ENCODE data around the gene GOSR2. TPM values are rescaled to one million over a fixed set of nuclear protein-coding genes. Genes with fewer than 3 reads are reported as not detected.

The GOSR2 gene
- total and polyA plus RNA-seq, 2 of the 13 experiments (the other 11 are each of a cell fraction or from before 2014, with no cell fraction given) = 61.5 to 63.9 TPM

- TF ChIP-seq SATB2 (CRISPR knock-in tag; IDR thresholded peaks at IDR 0.05) (no peak), MBD4 (IDR thresholded peaks at IDR 0.05; ENCODE audit: borderline replicate concordance, low read length) (no peak)
Measured at GRCh38 chr17:46903762-46904672, 18.9 kb upstream of the GOSR2 start (continued).

- Histone ChIP-seq H3K79me2 (ENCODE audit: insufficient read depth, low read length) (no peaks in the 10 kb centered on the region), H3K27me3 (ENCODE audit: control insufficient read depth in 1 of 2, insufficient read depth in 2 of 2, low read length in 2 of 2) (peaks cover 6 to 46% of the 10 kb centered on the region in 2 experiments), H3K4me3 (replicated peaks in 1 of 3; ENCODE audit: insufficient read depth in 1 of 3, low read depth in 2 of 3, low read length in 3 of 3) (no peak overlapping the region), H3K4me2 (ENCODE audit: low read depth, low read length) (no peak overlapping the region), H3K9ac (ENCODE audit: insufficient read depth, low read depth, low read length) (no peak overlapping the region), H4K20me1 (ENCODE audit: insufficient read depth, low read length) (no peaks in the 10 kb centered on the region), H3K4me1 (ENCODE audit: insufficient read depth, low read length) (peaks cover 8% of the 10 kb centered on the region), H3K27ac (ENCODE audit: extremely low read length, insufficient read depth, low read length) (no peak overlapping the region), H3K36me3 (replicated peaks in 1 of 2; ENCODE audit: control insufficient read depth in 1 of 2, insufficient read depth in 2 of 2, low read length in 2 of 2) (no peaks in the 10 kb centered on the region), H3K9me3 (ENCODE audit: low read length) (no peaks in the 10 kb centered on the region), H2AFZ (ENCODE audit: low read length) (no peak overlapping the region)
- no peak for TF ChIP-seq ZNF333 (CRISPR knock-in tag; IDR thresholded peaks at IDR 0.05; ENCODE audit: borderline replicate concordance)
- TF ChIP-seq MTA3 (CRISPR knock-in tag; IDR thresholded peaks at IDR 0.05) = no peak
- no peak for TF ChIP-seq FOXA1 (IDR thresholded peaks at IDR 0.05)
- TF ChIP-seq FOXA1 (CRISPR knock-in tag; IDR thresholded peaks at IDR 0.05) = no peak
- TF ChIP-seq ZNF563 (CRISPR knock-in tag; IDR thresholded peaks at IDR 0.05) = no peak
- no peak for TF ChIP-seq SPEN (CRISPR knock-in tag; IDR thresholded peaks at IDR 0.05; ENCODE audit: low read depth)
- TF ChIP-seq HNF1B (CRISPR knock-in tag; IDR thresholded peaks at IDR 0.05) = no peak
- no peak for TF ChIP-seq PRDM15 (CRISPR knock-in tag; IDR thresholded peaks at IDR 0.05)
- no peak for TF ChIP-seq BRCA1 (CRISPR knock-in tag; IDR thresholded peaks at IDR 0.05)
- no peak for TF ChIP-seq CBX5 (CRISPR knock-in tag; IDR thresholded peaks at IDR 0.05; ENCODE audit: borderline replicate concordance)
- no peak for TF ChIP-seq TAF1 (CRISPR knock-in tag; IDR thresholded peaks at IDR 0.05)
- TF ChIP-seq ZNF12 (CRISPR knock-in tag; IDR thresholded peaks at IDR 0.05) = no peak
- TF ChIP-seq ZNF276 (CRISPR knock-in tag; IDR thresholded peaks at IDR 0.05; ENCODE audit: low read depth) = no peak
- no TSS peak for BruUV-seq (replicated peaks)
- in situ Hi-C loops (cut with HindIII; ENCODE audit: extremely low pct_ligation_motif_present, low pct_unique_long_range_greater_than_20kb) = no loop called here
- DNase-seq (ENCODE audit: low spot score) (no peak), FAIRE-seq (no peak), ATAC-seq (peak; percentile 11; the same call in 1 of the 3 replicates)
- intact Hi-C loops (cut with micrococcal nuclease; ENCODE audit: unreplicated experiment) = no loop called here
- POLR2A ChIA-PET = interaction anchor here (0.6 kb wide), 1 partner anchor 409 kb away, joined by 4 read pairs; no protein-coding TSS in a partner anchor
- CTCF ChIA-PET (ENCODE audit: low intra/inter-chr PET ratio, low total read pairs) = no interaction called here
- WGBS (ENCODE audit: low lambda C conversion rate) = 27% methylated on average over 13 of the region's 14 CpGs
Measured at GRCh38 chr17:46908068-46908737, 14.8 kb upstream of the GOSR2 start.

Data from HepG2 (cell line).